T-helper 1 cell treated with Interleukin-12 subunit alpha and Interleukin-12 subunit beta and Interleukin-4 antibody, amounts not matched to agents 30 μg/mL and 1 μg/mL, for 36 hours (primary cell): ENCODE measurements around the gene SEC63.
"Not testable (repeated sequence)": the region's sequence is repeated elsewhere in the genome, so short reads cannot be mapped to it uniquely, and the experiment has no call there.

Experiments
- H3K27ac Mint-ChIP-seq: one replicate; pipeline ENCODE4 v1.8.0; 2021; ENCODE audit warnings: mild to moderate bottlenecking, mixed read lengths
- H3K27me3 Mint-ChIP-seq: one replicate; pipeline ENCODE4 v1.8.0; 2021; ENCODE audit warnings: low read depth, mixed read lengths
- H3K36me3 Mint-ChIP-seq: one replicate; pipeline ENCODE4 v1.8.0; 2021; ENCODE audit warnings: low read depth, mixed read lengths
- H3K4me1 Mint-ChIP-seq: one replicate; pipeline ENCODE4 v1.8.0; 2021; ENCODE audit warnings: low read depth, mixed read lengths
- H3K4me3 Mint-ChIP-seq: one replicate; pipeline ENCODE4 v1.8.0; 2021; ENCODE audit warnings: mild to moderate bottlenecking, moderate library complexity, mixed read lengths
- H3K9me3 Mint-ChIP-seq: one replicate; pipeline ENCODE4 v1.8.0; 2021; ENCODE audit warnings: mixed read lengths

SEC63 gene

GRCh38 chr6:107957308-107957908 is 600 bp downstream of the SEC63 start:
- H3K27ac Mint-ChIP-seq: peak overlapping the region; percentile 98
- peak overlapping the region; percentile 99 for H3K4me3 Mint-ChIP-seq
- H3K36me3 Mint-ChIP-seq: peaks cover 9% of the 10 kb centered on the region
- peaks cover 20% of the 10 kb centered on the region for H3K4me1 Mint-ChIP-seq
- H3K27me3 Mint-ChIP-seq: peaks cover 7% of the 10 kb centered on the region
- H3K9me3 Mint-ChIP-seq: no peaks in the 10 kb centered on the region

- H3K4me3 Mint-ChIP-seq: peak overlapping the region; percentile 99
- H3K27me3 Mint-ChIP-seq: peaks cover 7% of the 10 kb centered on the region
- H3K9me3 Mint-ChIP-seq: no peaks in the 10 kb centered on the region
- H3K4me1 Mint-ChIP-seq: peaks cover 20% of the 10 kb centered on the region
- peaks cover 9% of the 10 kb centered on the region for H3K36me3 Mint-ChIP-seq
- H3K27ac Mint-ChIP-seq: peak overlapping the region; percentile 98
Observed at GRCh38 chr6:107956586-107957307, 1.3 kb downstream of the SEC63 start.

- peaks cover 20% of the 10 kb centered on the region for H3K4me1 Mint-ChIP-seq
- H3K27me3 Mint-ChIP-seq: peaks cover 7% of the 10 kb centered on the region
- peaks cover 9% of the 10 kb centered on the region for H3K36me3 Mint-ChIP-seq
- H3K9me3 Mint-ChIP-seq: no peaks in the 10 kb centered on the region
- H3K27ac Mint-ChIP-seq: peak overlapping the region; percentile 98
- peak overlapping the region; percentile 99 for H3K4me3 Mint-ChIP-seq
Observed at GRCh38 chr6:107956181-107956580, 1.8 kb downstream of the SEC63 start.

- not testable (repeated sequence) for H3K27me3 Mint-ChIP-seq, H3K27ac Mint-ChIP-seq, H3K9me3 Mint-ChIP-seq, H3K36me3 Mint-ChIP-seq, H3K4me3 Mint-ChIP-seq
- H3K4me1 Mint-ChIP-seq: peaks cover 21% of the 10 kb centered on the region
Observed at GRCh38 chr6:107953858-107954414, 4.1 kb downstream of the SEC63 start.

- H3K27me3 Mint-ChIP-seq: no peaks in the 10 kb centered on the region
- H3K27ac Mint-ChIP-seq: no peak overlapping the region
- peaks cover 6% of the 10 kb centered on the region for H3K36me3 Mint-ChIP-seq
- no peaks in the 10 kb centered on the region for H3K9me3 Mint-ChIP-seq
- no peak overlapping the region for H3K4me3 Mint-ChIP-seq
- peaks cover 25% of the 10 kb centered on the region for H3K4me1 Mint-ChIP-seq
Observed at GRCh38 chr6:107943626-107944439, 14.2 kb downstream of the SEC63 start.

GRCh38 chr6:107942142-107942541 is 15.9 kb downstream of the SEC63 start:
- H3K27ac Mint-ChIP-seq: no peak overlapping the region
- peaks cover 6% of the 10 kb centered on the region for H3K36me3 Mint-ChIP-seq
- H3K9me3 Mint-ChIP-seq: no peaks in the 10 kb centered on the region
- no peaks in the 10 kb centered on the region for H3K27me3 Mint-ChIP-seq
- H3K4me3 Mint-ChIP-seq: no peak overlapping the region
- H3K4me1 Mint-ChIP-seq: peaks cover 18% of the 10 kb centered on the region

GRCh38 chr6:107941627-107942026 is 16.4 kb downstream of the SEC63 start:
- H3K4me3 Mint-ChIP-seq: no peak overlapping the region
- H3K36me3 Mint-ChIP-seq: peaks cover 6% of the 10 kb centered on the region
- H3K27ac Mint-ChIP-seq: no peak overlapping the region
- no peaks in the 10 kb centered on the region for H3K27me3 Mint-ChIP-seq
- H3K4me1 Mint-ChIP-seq: peaks cover 18% of the 10 kb centered on the region
- no peaks in the 10 kb centered on the region for H3K9me3 Mint-ChIP-seq

GRCh38 chr6:107941199-107941598 is 16.8 kb downstream of the SEC63 start:
- H3K27me3 Mint-ChIP-seq: no peaks in the 10 kb centered on the region
- H3K4me3 Mint-ChIP-seq: no peak overlapping the region
- H3K9me3 Mint-ChIP-seq: no peaks in the 10 kb centered on the region
- no peak overlapping the region for H3K27ac Mint-ChIP-seq
- peaks cover 18% of the 10 kb centered on the region for H3K4me1 Mint-ChIP-seq
- H3K36me3 Mint-ChIP-seq: peaks cover 6% of the 10 kb centered on the region

- H3K36me3 Mint-ChIP-seq: peaks cover 20% of the 10 kb centered on the region
- not testable (repeated sequence) for H3K4me3 Mint-ChIP-seq, H3K27me3 Mint-ChIP-seq, H3K27ac Mint-ChIP-seq
- peaks cover 19% of the 10 kb centered on the region for H3K4me1 Mint-ChIP-seq
- H3K9me3 Mint-ChIP-seq: peaks cover 14% of the 10 kb centered on the region
Observed at GRCh38 chr6:107936910-107937292, 21.1 kb downstream of the SEC63 start.

GRCh38 chr6:107936162-107936909 is 21.7 kb downstream of the SEC63 start:
- no peaks in the 10 kb centered on the region for H3K27me3 Mint-ChIP-seq
- no peak overlapping the region for H3K27ac Mint-ChIP-seq
- H3K9me3 Mint-ChIP-seq: peaks cover 14% of the 10 kb centered on the region
- H3K4me3 Mint-ChIP-seq: no peak overlapping the region
- peaks cover 18% of the 10 kb centered on the region for H3K4me1 Mint-ChIP-seq
- peaks cover 22% of the 10 kb centered on the region for H3K36me3 Mint-ChIP-seq

GRCh38 chr6:107934229-107934628 is 23.8 kb downstream of the SEC63 start:
- not testable (repeated sequence) for H3K27ac Mint-ChIP-seq, H3K4me3 Mint-ChIP-seq, H3K27me3 Mint-ChIP-seq
- Mint-ChIP-seq H3K36me3 (peaks cover 20% of the 10 kb centered on the region), H3K4me1 (peaks cover 15% of the 10 kb centered on the region), H3K9me3 (peaks cover 14% of the 10 kb centered on the region)

GRCh38 chr6:107932580-107932979 is 25.4 kb downstream of the SEC63 start:
- peaks cover 28% of the 10 kb centered on the region for H3K36me3 Mint-ChIP-seq
- peaks cover 14% of the 10 kb centered on the region for H3K9me3 Mint-ChIP-seq
- H3K4me1 Mint-ChIP-seq: peaks cover 12% of the 10 kb centered on the region
- no peak overlapping the region for H3K4me3 Mint-ChIP-seq
- no peak overlapping the region for H3K27ac Mint-ChIP-seq
- no peaks in the 10 kb centered on the region for H3K27me3 Mint-ChIP-seq

GRCh38 chr6:107931894-107932293 is 26.1 kb downstream of the SEC63 start:
- H3K36me3 Mint-ChIP-seq: peaks cover 28% of the 10 kb centered on the region
- H3K4me1 Mint-ChIP-seq: peaks cover 12% of the 10 kb centered on the region
- H3K27ac Mint-ChIP-seq: no peak overlapping the region
- no peaks in the 10 kb centered on the region for H3K27me3 Mint-ChIP-seq
- H3K4me3 Mint-ChIP-seq: no peak overlapping the region
- H3K9me3 Mint-ChIP-seq: peaks cover 14% of the 10 kb centered on the region

- H3K4me3 Mint-ChIP-seq: no peak overlapping the region
- peaks cover 14% of the 10 kb centered on the region for H3K9me3 Mint-ChIP-seq
- no peak overlapping the region for H3K27ac Mint-ChIP-seq
- H3K4me1 Mint-ChIP-seq: peaks cover 12% of the 10 kb centered on the region
- peaks cover 28% of the 10 kb centered on the region for H3K36me3 Mint-ChIP-seq
- H3K27me3 Mint-ChIP-seq: no peaks in the 10 kb centered on the region
Observed at GRCh38 chr6:107928984-107929383, 29.0 kb downstream of the SEC63 start.
